ENCODE data around the gene SYN1.
"Not testable (repeated sequence)": the region's sequence is repeated elsewhere in the genome, so short reads cannot be mapped to it uniquely, and the experiment has no call there.

Gene SYN1

GRCh38 chrX:47619486-47620302, at the start of gene SYN1:
Gene SYN1 (minus strand): TSS chrX:47619857. CDS start chrX:47619728, 129 bp downstream.
- peak; percentile 70 to 73 for DNase-seq (ENCODE audit: low read depth in 2 of 2)

GRCh38 chrX:47665797-47666196, 46.1 kb upstream of the SYN1 start:
- not testable (repeated sequence) for DNase-seq (ENCODE audit: low read depth in 2 of 2)

- no peak for DNase-seq (ENCODE audit: low read depth in 2 of 2)
These were observed 45.1 kb upstream of the SYN1 start for GRCh38 chrX:47664737-47665136.

GRCh38 chrX:47662144-47662657, 42.5 kb upstream of the SYN1 start:
- DNase-seq (ENCODE audit: low read depth in 2 of 2), result peak in 1 of 2 donors; percentile 54

GRCh38 chrX:47661539-47661938, 41.9 kb upstream of the SYN1 start:
- DNase-seq (ENCODE audit: low read depth in 2 of 2), result no peak

GRCh38 chrX:47659421-47659726, 39.7 kb upstream of the SYN1 start:
- DNase-seq (ENCODE audit: low read depth in 2 of 2), result no peak

GRCh38 chrX:47658684-47659420, 39.2 kb upstream of the SYN1 start, which contains the start of gene UXT:
Gene UXT (minus strand): TSS chrX:47659180. CDS start chrX:47658927, 253 bp downstream.
- peak; percentile 91 for DNase-seq (ENCODE audit: low read depth in 2 of 2)

- no peak for DNase-seq (ENCODE audit: low read depth in 2 of 2)
These were observed 38.6 kb upstream of the SYN1 start for GRCh38 chrX:47658301-47658683.

GRCh38 chrX:47651043-47651905, 31.6 kb upstream of the SYN1 start:
- no peak for DNase-seq (ENCODE audit: low read depth in 2 of 2)

GRCh38 chrX:47650164-47651042, 30.7 kb upstream of the SYN1 start, which contains the start of gene ELK1:
Gene ELK1 (minus strand): TSS chrX:47650563. CDS start chrX:47641441, 9,122 bp downstream.
- peak; percentile 69 to 83 for DNase-seq (ENCODE audit: low read depth in 2 of 2)

GRCh38 chrX:47649781-47650163, 30.1 kb upstream of the SYN1 start:
- DNase-seq (ENCODE audit: low read depth in 2 of 2), result no peak

GRCh38 chrX:47649271-47649670, 29.6 kb upstream of the SYN1 start:
- DNase-seq (ENCODE audit: low read depth in 2 of 2), result no peak

- DNase-seq (ENCODE audit: low read depth in 2 of 2), result no peak
These were observed 28.7 kb upstream of the SYN1 start for GRCh38 chrX:47648376-47648775.

GRCh38 chrX:47646636-47647035, 27.0 kb upstream of the SYN1 start:
- DNase-seq (ENCODE audit: low read depth in 2 of 2), result no peak

- DNase-seq (ENCODE audit: low read depth in 2 of 2), result no peak
These were observed 25.9 kb upstream of the SYN1 start for GRCh38 chrX:47645530-47645929.

- DNase-seq (ENCODE audit: low read depth in 2 of 2), result no peak
These were observed 25.0 kb upstream of the SYN1 start for GRCh38 chrX:47644557-47645091.

GRCh38 chrX:47643926-47644325, 24.3 kb upstream of the SYN1 start:
- DNase-seq (ENCODE audit: low read depth in 2 of 2), result no peak

- DNase-seq (ENCODE audit: low read depth in 2 of 2), result no peak
These were observed 19.2 kb upstream of the SYN1 start for GRCh38 chrX:47638816-47639215.

GRCh38 chrX:47637546-47638195, 18.0 kb upstream of the SYN1 start:
- DNase-seq (ENCODE audit: low read depth in 2 of 2), result no peak
